ENCODE results near the gene ZIC4. TPM values are rescaled to one million over a fixed set of nuclear protein-coding genes. Genes with fewer than 3 reads are reported as not detected.

ZIC4 gene
- total and polyA plus RNA-seq, 10 of the 15 experiments (the other 5 are each of a cell fraction or from before 2014, with no cell fraction given): not detected

DNA sequence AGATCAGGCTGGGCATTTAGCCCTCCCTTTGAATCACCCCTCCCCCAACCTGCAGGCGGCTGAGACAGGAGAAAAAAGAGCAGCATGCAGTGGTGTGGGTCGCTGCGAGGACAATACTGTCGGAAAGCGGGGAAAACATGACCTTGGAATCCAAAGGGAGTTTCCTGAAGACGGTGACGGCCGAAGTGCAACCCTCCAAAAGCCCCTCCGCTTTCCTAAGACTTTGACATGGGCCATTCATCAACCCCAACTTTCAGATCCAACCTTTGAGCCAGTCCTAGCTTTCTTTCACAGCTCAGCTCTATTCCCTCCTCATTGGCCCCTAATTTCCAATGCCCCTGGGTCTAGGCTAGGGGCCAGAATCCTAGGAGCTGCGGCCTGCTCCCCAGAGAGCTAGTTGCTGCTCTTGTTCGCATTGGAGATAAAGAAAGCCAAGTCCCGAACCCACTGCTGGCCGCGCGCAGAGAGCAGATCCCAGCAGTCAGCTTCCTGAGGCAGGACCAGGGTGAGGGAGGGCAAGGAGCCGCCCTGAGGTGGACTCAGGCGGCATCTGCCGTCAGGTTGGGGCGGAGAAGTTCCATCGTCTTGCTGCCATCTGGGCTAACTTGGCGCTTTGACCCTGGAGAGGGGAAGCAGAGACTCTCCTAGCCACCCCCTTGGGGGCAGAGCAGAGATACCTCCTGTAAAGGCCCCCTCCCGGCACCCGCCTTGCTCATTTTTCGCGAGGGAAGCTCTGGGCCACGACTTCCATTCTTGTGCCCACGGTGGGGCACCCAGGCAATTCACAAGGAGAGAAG is 914 bp downstream of the ZIC4 start:
- in situ Hi-C loops (cut with MboI): no loop called here
- POLR2A ChIA-PET: no interaction called here

More for the DNA sequence above, 914 bp downstream of the ZIC4 start:
- intact Hi-C loops (cut with micrococcal nuclease; ENCODE audit: unreplicated experiment): no loop called here
- ChIA-PET CTCF (interaction anchor here (1.3 kb wide), 1 partner anchor 20 kb away, joined by 3 read pairs; no protein-coding TSS in a partner anchor), RAD21 (ENCODE audit: unreplicated experiment) (no interaction called here), SMC1A (ENCODE audit: uncharacterized antibody, unreplicated experiment) (no interaction called here)
- ATAC-seq (no peak), DNase-seq (ENCODE audit: low read depth, low spot score) (no peak), FAIRE-seq (no peak)
- Histone ChIP-seq H3K36me3 (ENCODE audit: control insufficient read depth in 2 of 2, insufficient read depth in 2 of 2, low read length in 1 of 2) (no peaks in the 10 kb centered on the region), H3K27ac (ENCODE audit: control insufficient read depth, insufficient read depth) (no peak overlapping the region), H3K9ac (ENCODE audit: control insufficient read depth, insufficient read depth, low read length) (no peak overlapping the region), H3K9me3 (replicated peaks; ENCODE audit: control insufficient read depth, insufficient read depth, low read length) (peaks cover 2% of the 10 kb centered on the region; the same call in 2 of the 3 replicates), H3K79me2 (ENCODE audit: control insufficient read depth, insufficient read depth, low read length) (no peaks in the 10 kb centered on the region), H3K27me3 (replicated peaks in 1 of 2; ENCODE audit: control insufficient read depth in 2 of 2, insufficient read depth in 2 of 2, low read length in 1 of 2) (peaks cover 9 to 13% of the 10 kb centered on the region in 2 experiments; a peak in 3 of 4 replicates), H3K4me2 (ENCODE audit: control insufficient read depth, insufficient read depth) (no peak overlapping the region), H3K4me1 (ENCODE audit: control insufficient read depth, insufficient read depth, low read length) (no peaks in the 10 kb centered on the region), H3K4me3 (no peak overlapping the region), H2AFZ (ENCODE audit: control insufficient read depth, low read depth, low read length) (no peak overlapping the region), H4K20me1 (ENCODE audit: control insufficient read depth, insufficient read depth) (no peaks in the 10 kb centered on the region)
- 5% methylated on average over 27 of the region's 27 CpGs for WGBS (ENCODE audit: insufficient coverage, insufficient replicate concordance, low lambda C conversion rate, missing lambda C conversion rate)
- TF ChIP-seq TBL1XR1 (IDR thresholded peaks at IDR 0.05; ENCODE audit: low read depth, low read length) (no peak), RELA (IDR thresholded peaks at IDR 0.05; ENCODE audit: borderline replicate concordance, partially characterized antibody) (no peak), ZSCAN29 (IDR thresholded peaks at IDR 0.05) (no peak), HDAC6 (IDR thresholded peaks at IDR 0.05; ENCODE audit: unreplicated experiment) (no peak), JUND (IDR thresholded peaks at IDR 0.05; ENCODE audit: low read depth, low read length) (no peak)
- TF ChIP-seq, protein P1, sequence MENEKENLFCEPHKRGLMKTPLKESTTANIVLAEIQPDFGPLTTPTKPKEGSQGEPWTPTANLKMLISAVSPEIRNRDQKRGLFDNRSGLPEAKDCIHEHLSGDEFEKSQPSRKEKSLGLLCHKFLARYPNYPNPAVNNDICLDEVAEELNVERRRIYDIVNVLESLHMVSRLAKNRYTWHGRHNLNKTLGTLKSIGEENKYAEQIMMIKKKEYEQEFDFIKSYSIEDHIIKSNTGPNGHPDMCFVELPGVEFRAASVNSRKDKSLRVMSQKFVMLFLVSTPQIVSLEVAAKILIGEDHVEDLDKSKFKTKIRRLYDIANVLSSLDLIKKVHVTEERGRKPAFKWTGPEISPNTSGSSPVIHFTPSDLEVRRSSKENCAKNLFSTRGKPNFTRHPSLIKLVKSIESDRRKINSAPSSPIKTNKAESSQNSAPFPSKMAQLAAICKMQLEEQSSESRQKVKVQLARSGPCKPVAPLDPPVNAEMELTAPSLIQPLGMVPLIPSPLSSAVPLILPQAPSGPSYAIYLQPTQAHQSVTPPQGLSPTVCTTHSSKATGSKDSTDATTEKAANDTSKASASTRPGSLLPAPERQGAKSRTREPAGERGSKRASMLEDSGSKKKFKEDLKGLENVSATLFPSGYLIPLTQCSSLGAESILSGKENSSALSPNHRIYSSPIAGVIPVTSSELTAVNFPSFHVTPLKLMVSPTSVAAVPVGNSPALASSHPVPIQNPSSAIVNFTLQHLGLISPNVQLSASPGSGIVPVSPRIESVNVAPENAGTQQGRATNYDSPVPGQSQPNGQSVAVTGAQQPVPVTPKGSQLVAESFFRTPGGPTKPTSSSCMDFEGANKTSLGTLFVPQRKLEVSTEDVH (IDR thresholded peaks at IDR 0.05; ENCODE audit: low read depth, partially characterized antibody): no peak
- no TSS peak for BruUV-seq (replicated peaks)

All from GM12878 (cell line).